RPMI8226 (cell line): ENCODE data around the gene SCGB3A1.

Experiments used
- DNase-seq: peaks from one replicate; pipeline ENCODE4 v3.0.0-alpha.2; 2015

SCGB3A1 gene

GRCh38 chr5:180591311-180591887 lies at the start of gene SCGB3A1:
SCGB3A1 (minus strand) TSS chr5:180591499; CDS start chr5:180591462, 37 bp downstream.
- no peak for DNase-seq

GRCh38 chr5:180640611-180640860 lies 49.2 kb upstream of the SCGB3A1 start:
- no peak for DNase-seq

GRCh38 chr5:180639741-180640610 lies 48.7 kb upstream of the SCGB3A1 start:
- no peak for DNase-seq

- no peak for DNase-seq
Measured at GRCh38 chr5:180639287-180639686, 48.0 kb upstream of the SCGB3A1 start.

GRCh38 chr5:180637962-180638680 lies 46.8 kb upstream of the SCGB3A1 start:
- DNase-seq: no peak

GRCh38 chr5:180636403-180637075 lies 45.2 kb upstream of the SCGB3A1 start:
- DNase-seq: no peak

GRCh38 chr5:180636016-180636402 lies 44.7 kb upstream of the SCGB3A1 start:
- no peak for DNase-seq

- no peak for DNase-seq
Measured at GRCh38 chr5:180633283-180634177, 42.2 kb upstream of the SCGB3A1 start.

- no peak for DNase-seq
Measured at GRCh38 chr5:180632768-180633167, 41.5 kb upstream of the SCGB3A1 start.

- DNase-seq: no peak
Measured at GRCh38 chr5:180631549-180632383, 40.5 kb upstream of the SCGB3A1 start.

GRCh38 chr5:180630426-180630825 lies 39.1 kb upstream of the SCGB3A1 start:
- DNase-seq: no peak

- no peak for DNase-seq
Measured at GRCh38 chr5:180629831-180630382, 38.6 kb upstream of the SCGB3A1 start.

GRCh38 chr5:180628827-180629750 lies 37.8 kb upstream of the SCGB3A1 start:
- no peak for DNase-seq

- DNase-seq: no peak
Measured at GRCh38 chr5:180628211-180628610, 36.9 kb upstream of the SCGB3A1 start.

- no peak for DNase-seq
Measured at GRCh38 chr5:180627386-180628120, 36.3 kb upstream of the SCGB3A1 start.

- DNase-seq: peak; percentile 43
Measured at GRCh38 chr5:180626661-180627385, 35.5 kb upstream of the SCGB3A1 start.

GRCh38 chr5:180625791-180626660 lies 34.7 kb upstream of the SCGB3A1 start:
- no peak for DNase-seq
